ENCODE measurements around the gene ZNF701.
"Not testable (repeated sequence)": the region's sequence is repeated elsewhere in the genome, so short reads cannot be mapped to it uniquely, and the experiment has no call there.

Gene ZNF701

DNA sequence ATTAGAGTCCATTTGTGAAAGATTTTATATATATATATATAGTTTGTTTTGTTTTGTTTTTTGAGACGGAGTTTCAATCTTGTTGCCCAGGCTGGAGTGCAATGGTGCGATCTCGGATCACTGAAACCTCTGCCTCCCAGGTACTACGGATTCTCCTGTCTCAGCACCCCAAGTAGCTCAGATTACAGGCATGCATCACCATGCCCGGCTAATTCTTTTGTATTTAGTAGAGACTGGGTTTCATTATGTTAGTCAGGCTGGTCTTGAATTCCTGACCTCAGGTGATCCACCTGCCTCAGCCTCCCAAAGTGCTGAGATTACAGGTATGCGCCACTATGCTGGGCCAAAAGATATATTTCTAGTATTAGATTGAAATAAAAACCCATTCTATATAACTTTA, 4.0 kb upstream of the ZNF701 start:
- no peak for DNase-seq (ENCODE audit: low spot score)

DNA sequence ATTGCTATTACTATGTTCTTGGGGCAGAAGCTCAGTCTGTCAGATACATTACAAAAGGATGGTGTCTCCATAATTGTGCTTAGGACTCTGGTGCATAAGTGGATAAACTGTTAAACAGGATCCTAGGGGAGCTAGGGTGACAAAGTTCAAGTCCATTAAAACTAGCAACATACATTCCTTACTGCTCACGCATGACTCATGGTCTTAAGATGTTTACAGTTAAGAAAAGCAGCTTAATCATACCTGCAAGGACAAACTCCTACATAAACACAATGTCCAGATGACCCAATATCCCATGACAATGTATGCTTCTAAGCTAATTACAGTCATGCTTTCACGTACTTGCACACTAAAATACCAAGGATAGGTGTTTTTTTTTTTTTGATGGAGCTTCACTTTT, 3.5 kb upstream of the ZNF701 start:
- DNase-seq (ENCODE audit: low spot score), result no peak

DNA sequence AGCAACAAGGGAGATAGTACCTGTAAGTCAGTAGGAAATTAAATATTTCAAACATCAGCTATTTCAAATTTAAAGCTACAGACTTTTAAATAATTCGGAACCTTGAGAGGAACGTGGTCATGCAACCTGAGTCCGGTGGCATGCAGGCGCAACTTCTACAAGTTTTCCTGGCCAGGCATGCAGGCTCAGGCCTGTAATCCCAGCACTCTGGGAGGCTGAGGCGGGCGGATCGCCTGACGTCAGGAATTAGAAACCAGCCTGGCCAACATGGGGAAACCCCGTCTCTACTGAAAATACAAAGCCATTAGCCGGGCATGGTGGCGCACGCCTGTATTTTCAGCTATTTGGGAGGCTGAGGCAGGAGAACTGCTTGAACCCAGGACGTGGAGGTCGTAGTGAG, 2.2 kb upstream of the ZNF701 start:
- DNase-seq (ENCODE audit: low spot score), result no peak

DNA sequence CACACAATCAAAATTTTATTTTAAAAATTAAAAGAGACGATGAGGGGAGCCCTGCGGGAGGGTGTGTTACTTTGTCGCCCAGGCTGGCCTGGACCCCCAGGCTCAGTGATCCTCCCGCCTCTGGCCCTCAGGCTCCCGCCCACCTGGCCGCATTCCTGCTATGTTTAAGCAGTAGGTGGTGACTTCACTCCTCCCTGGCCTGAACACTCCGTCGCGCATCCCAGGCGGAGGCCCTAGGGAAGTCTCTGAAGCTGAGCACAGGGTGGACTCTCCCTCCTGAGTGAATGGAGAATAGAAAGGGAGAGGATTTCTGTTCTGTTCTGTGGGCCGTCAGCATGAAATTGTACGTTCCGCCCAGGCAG, 468 bp upstream of the ZNF701 start:
- DNase-seq (ENCODE audit: low spot score), result not testable (repeated sequence)

GRCh38 chr19:52584736-52585440, 14.8 kb downstream of the ZNF701 start:
- no peak for DNase-seq (ENCODE audit: low spot score)

- no peak for DNase-seq (ENCODE audit: low spot score)
Observed at GRCh38 chr19:52585604-52586003, 15.5 kb downstream of the ZNF701 start.

GRCh38 chr19:52590728-52591127, 20.6 kb downstream of the ZNF701 start:
- no peak for DNase-seq (ENCODE audit: low spot score)

- no peak for DNase-seq (ENCODE audit: low spot score)
Observed at GRCh38 chr19:52592301-52592700, 22.2 kb downstream of the ZNF701 start.

DNA sequence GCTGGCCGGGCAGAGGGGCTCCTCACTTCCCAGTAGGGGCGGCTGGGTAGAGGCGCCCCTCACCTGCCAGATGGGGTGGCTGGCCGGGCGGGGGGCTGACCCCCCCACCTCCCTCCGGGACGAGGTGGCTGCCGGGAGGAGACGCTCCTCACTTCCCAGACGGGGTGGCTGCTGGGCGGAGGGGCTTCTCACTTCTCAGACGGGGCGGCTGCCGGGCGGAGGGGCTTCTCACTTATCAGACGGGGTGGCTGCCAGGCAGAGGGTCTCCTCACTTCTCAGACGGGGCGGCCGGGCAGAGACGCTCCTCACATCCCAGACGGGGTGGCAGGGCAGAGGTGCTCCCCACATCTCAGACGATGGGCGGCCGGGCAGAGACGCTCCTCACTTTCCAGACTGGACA, 23.4 kb downstream of the ZNF701 start:
- DNase-seq (ENCODE audit: low spot score), result not testable (repeated sequence)

- DNase-seq (ENCODE audit: low spot score), result no peak
Observed at GRCh38 chr19:52599241-52599640, 29.2 kb downstream of the ZNF701 start.

DNA sequence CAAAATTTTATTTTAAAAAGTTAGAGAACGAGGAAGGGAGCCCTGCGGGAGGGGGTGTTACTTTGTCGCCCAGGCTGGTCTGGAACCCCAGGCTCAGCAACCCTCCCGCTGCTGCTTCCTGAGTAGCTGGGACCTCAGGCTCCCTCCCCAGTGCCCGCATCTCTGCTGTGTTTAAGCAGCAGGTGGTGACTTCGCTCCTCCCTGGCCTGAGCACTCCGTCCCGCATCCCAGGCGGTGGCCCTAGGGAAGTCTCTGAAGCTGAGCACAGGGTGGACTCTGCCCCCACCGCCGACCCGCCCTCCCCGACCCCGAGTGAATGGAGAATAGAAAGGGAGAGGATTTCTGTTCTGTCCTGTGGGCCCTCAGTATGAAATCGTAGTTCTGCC, 30.5 kb downstream of the ZNF701 start:
- DNase-seq (ENCODE audit: low spot score), result peak; percentile 6

- peak; percentile 91 for DNase-seq (ENCODE audit: low spot score)
Observed at GRCh38 chr19:52601025-52601973, 31.2 kb downstream of the ZNF701 start.

DNA sequence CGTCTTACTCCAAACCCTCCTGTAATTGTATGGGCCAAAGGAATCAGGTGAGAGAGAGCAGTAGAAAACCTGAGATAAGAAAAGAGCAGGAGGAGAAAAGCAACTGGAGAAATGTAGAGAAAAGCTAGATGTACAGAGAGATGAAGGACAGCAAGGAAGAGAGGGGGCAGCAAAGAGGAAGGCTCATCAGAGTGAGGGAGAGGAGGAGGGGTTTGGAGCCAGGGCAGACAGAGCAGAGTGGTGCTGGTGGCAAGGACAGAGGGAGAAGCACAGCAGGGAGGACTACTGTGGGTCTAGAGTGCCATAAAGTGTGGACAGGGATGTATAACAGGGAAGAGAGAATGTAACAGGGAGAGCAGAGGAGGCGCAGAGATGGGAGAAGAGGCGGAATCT, 31.9 kb downstream of the ZNF701 start:
- not testable (repeated sequence) for DNase-seq (ENCODE audit: low spot score)

DNA sequence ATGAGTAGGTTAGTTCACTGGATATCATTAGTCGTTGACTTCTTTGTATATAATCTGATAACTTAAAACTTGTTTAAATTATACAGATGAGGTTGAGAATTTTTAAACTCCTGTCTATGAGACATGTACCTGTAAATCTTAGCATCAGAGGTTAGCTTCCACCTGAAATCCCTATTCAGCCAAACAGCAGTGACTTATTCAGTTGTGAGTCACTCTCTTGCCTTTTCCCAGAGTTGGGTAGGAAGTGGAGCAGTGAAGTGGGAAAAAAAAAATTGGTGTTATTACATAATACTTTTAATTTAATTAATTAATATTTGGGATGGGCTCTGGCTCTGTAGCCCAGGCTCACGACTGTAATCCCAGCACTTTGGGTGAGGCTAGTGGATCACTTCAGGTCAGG, 32.9 kb downstream of the ZNF701 start:
- DNase-seq (ENCODE audit: low spot score), result no peak

DNA sequence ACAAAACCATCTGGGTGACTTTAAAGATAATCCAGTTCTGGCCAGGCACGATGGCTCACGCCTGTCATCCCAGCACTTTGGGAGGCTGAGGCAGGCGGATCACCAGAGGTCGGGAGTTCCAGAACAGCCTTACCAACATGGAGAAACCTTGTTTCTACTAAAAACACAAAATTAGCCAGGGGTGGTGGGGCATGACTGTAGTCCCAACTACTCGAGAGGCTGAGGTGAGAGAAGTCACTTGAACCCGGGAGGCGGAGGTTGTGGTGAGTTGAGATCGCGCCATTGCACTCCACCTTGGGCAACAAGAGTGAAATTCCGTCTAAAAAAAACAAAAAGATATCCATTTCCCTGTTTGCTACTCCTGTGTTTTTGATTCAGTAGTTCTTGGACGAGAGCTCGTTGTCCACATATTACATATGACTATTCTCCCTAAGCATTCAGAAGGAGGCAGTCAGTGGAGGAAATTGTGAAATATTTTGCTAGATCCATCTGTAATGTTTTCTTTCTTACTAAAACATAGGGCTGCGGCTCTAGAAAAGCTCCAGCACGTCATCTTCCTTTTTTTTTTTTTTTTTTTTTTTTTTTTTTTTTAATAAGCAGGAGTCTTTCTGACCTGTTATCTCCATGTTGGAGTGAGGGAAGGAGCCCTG, 33.6 kb downstream of the ZNF701 start:
- no peak for DNase-seq (ENCODE audit: low spot score)

DNA sequence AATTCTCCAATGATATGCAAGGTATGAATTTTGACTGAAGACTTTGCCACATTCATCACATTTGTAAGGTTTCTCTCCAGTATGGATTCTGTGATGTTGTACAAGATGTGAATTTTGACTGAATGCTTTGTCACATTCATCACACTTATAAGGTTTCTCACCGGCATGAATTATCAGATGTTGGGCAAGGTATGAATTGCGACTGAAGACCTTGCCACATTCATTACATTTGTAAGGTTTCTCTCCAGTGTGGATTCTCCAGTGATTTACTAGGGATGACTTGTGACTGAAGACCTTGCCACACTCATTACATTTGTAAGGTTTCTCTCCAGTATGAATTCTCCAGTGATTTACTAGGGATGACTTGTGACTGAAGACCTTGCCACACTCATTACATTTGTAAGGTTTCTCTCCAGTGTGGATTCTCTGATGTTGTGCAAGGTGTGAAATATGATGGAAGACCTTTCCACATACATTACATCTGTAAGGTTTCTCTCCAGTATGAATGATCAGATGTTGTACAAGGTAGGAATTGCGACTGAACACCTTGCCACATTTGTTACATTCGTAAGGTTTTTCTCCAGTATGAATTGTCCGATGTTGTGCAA, 43.3 kb downstream of the ZNF701 start:
- no peak for DNase-seq (ENCODE audit: low spot score)

DNA sequence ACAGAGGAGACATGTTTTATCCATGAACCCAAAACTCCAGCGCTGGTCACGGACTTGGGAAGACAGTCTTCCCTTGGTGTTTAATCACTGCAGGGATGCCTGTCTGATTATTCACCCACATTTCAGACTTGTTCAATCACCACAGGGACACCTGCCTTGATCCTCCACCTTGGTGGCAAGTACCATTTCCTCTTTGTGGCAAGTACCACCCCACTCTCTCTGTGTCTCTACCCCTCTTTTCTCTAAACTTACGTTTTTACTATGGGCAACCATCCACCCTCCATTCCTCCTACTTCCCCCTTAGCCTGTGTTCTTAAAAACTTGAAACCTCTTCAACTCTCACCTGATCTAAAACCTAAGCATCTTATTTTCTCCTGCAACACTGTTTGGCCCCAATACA, 51.3 kb downstream of the ZNF701 start:
- no peak for DNase-seq (ENCODE audit: low spot score)

DNA sequence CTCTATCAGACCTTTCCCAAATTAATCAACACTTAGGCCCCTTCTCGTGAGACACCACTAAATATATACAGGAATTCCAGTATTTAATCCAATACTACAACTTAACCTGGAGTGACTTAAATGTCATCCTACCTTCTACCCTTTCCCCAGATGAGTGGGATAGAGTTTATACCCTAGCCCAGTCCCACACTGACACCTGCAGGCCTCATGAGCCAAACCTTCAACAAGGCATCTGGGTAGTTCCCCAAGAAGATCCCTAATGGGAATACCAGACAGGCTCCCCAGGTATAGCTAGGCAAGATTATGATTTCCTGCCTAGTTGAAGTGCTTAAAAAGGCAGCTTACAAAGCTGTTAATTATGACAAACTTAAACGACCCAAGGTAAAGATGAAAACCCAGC, 52.2 kb downstream of the ZNF701 start:
- no peak for DNase-seq (ENCODE audit: low spot score)

DNA sequence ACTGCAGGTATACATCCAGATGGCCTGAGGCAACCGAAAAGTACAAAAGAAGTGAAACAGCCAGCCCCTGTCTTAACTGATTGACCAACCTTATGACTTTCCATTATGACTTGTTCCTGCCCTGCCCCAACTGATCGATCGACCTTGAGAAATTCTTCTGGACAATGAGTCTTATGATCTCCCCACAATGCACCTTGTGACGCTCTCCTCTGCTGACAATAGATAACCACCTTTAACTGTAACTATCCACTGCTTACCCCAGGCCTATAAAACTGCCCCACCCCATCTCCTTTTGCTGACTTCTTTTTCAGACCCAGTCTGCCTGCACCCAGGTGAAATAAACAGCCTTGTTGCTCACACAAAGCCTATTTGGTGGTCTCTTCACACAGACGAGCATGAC, 56.8 kb downstream of the ZNF701 start:
- no peak for DNase-seq (ENCODE audit: low spot score)

DNA sequence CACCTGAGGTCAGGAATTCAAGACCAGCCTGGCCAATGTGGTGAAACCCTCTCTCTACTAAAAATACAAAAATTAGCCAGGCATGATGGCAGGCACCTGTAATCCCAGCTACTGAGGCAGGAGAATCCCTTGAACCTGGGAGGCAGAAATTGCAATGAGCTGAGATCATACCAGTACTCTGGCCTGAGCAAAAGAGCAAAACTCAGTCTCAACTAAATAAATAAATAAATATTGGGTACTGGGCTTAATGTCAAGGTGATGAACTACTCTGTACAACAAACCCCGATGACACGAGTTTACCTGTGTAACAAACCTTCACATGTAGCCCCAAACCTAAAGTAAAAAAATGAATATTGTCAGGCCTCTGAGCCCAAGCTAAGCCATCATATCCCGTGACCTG, 57.4 kb downstream of the ZNF701 start:
- not testable (repeated sequence) for DNase-seq (ENCODE audit: low spot score)

DNA sequence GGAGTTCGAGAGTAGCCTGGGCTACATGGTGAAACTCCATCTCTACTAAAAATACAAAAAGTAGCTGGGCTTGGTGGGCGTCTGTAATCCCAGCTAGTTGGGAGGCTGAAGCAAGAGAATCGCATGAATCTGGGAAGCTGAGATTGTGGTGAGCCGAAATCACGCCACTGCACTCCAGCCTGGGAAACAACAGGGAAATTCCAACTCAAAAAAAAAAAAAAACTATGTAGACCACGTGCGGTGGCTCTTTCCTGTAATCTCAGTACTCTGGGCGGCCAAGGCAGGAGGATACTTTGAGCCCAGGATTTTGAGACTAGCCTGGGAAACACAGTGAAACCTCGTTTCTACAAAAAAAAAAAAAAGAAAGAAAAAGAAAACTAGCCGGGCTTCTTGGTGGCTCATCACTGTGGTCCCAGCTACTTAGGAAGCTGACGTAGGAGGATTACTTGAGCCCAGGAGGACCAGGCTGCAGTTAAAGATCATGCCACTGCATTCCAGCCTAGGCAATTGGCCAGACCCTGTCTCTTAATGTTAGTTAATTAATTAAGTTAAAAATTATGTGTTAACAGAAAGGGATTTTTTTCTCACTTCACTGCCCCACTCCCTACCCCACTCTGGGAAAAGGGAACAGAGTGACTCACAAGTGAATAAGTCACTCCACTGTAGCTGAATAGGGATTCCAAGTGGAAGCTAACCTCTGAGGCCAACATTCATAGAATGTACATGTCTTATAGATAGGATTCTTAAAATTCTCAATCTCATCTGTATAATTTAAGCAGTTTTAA, 65.9 kb downstream of the ZNF701 start:
- DNase-seq (ENCODE audit: low spot score), result no peak

Data from CD4-positive, alpha-beta T cell treated with Interleukin-2 at 100 ng/mL for 4 hours (primary cell).